OCI-LY3 (cell line): ENCODE measurements around the gene FAM171A2.
A peak's percentile ranks its signal among the peaks of the same experiment; 100 is the strongest.

ENCODE experiments used
- H2AFZ ChIP-seq: fragments of 200-600, 300-600 bp; shearing (Covaris generic); 2 replicates; pipeline ENCODE4 v1.6.0; 2014; ENCODE audit warnings: antibody characterized with exemption, low read depth, low read length
- H3K27ac ChIP-seq: fragments of 200-600, 300-600 bp; sonication (generic); 2 replicates; pipeline ENCODE4 v1.5.1; 2014; ENCODE audit warnings: mild to moderate bottlenecking, low read length, moderate library complexity, mixed read lengths
- H3K27me3 ChIP-seq: fragments of 200-600, 300-600 bp; sonication (generic); 2 replicates; pipeline ENCODE4 v1.6.1; 2014; ENCODE audit warnings: low read depth, low read length, mixed read lengths
- H3K36me3 ChIP-seq: fragments of 200-600, 300-600 bp; sonication (generic); replicated peaks from 2 replicates; pipeline ENCODE3; 2014; ENCODE audit warnings: low read depth, low read length, mixed read lengths
- H3K4me1 ChIP-seq: fragments of 300-600, 200-600 bp; sonication (generic); 2 replicates; pipeline ENCODE4 v1.6.1; 2014; ENCODE audit warnings: low read length, mixed read lengths
- H3K4me2 ChIP-seq: fragments of 200-600, 300-600 bp; sonication (generic); 2 replicates; pipeline ENCODE4 v1.6.1; 2014; ENCODE audit warnings: low read length, mixed read lengths
- H3K4me3 ChIP-seq: fragments of 300-600, 200-600 bp; sonication (generic); 2 replicates; pipeline ENCODE4 v1.5.1; 2014; ENCODE audit warnings: antibody characterized with exemption, mild to moderate bottlenecking, low read length, moderate library complexity
- H3K79me2 ChIP-seq: fragments of 300-600, 200-600 bp; shearing (Covaris generic); 2 replicates; pipeline ENCODE4 v1.6.1; 2014; ENCODE audit warnings: mild to moderate bottlenecking, low read length, mixed read lengths
- H3K9ac ChIP-seq: fragments of 300-600, 200-600 bp; shearing (Covaris generic); 2 replicates; pipeline ENCODE4 v1.6.0; 2014; ENCODE audit warnings: mild to moderate bottlenecking, low read length, moderate library complexity
- H3K9me3 ChIP-seq: fragments of 200-600, 300-600 bp; shearing (Covaris generic); 2 replicates; pipeline ENCODE4 v1.6.1; 2014; ENCODE audit warnings: low read length, mixed read lengths; ENCODE audit not compliant: insufficient read depth
- H4K20me1 ChIP-seq: fragments of 200-600, 300-600 bp; sonication (generic); 2 replicates; pipeline ENCODE4 v1.6.1; 2016; ENCODE audit warnings: low read length, mixed read lengths; ENCODE audit not compliant: insufficient read depth
- EZH2phosphoT487 ChIP-seq: fragments of 200-600 bp; shearing (Covaris generic); IDR thresholded peaks from 2 replicates; pipeline ENCODE4 v1.6.1; 2018; ENCODE audit warnings: antibody characterized with exemption, mixed run types, low read depth
- TF ChIP-seq, protein P1 (sequence below): fragments of 200-600, 300-600 bp; sonication (generic); IDR thresholded peaks from 2 replicates; pipeline ENCODE4 v1.5.1; 2014; ENCODE audit warnings: antibody characterized with exemption, low read length, low read depth

Gene FAM171A2

DNA sequence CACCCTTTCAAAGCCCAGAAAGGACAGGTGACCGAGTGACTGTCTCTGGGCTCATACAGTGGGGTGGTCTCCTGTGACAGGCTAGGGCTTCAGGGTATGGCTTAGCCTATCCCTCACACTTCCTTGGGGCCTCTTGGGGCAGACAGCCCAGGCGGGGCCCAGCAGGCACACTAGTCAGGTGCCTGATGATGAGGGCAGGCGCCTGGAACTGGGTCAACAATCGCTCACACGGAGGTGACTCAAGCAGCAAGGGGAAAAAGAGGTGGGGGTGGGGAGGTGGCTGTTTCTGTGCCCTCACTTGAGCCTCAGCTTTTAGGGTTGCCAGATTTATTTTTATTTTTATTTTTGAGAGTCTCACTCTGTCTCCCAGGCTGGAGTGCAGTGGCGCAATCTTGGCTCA lies 25.0 kb downstream of the FAM171A2 start:
- Histone ChIP-seq H3K4me2 (peak overlapping the region; percentile 54), H2AFZ (peak overlapping the region; percentile 52; the same call in 1 of the 2 replicates), H3K4me3 (no peak overlapping the region), H3K9me3 (no peaks in the 10 kb centered on the region), H3K36me3 (no peaks in the 10 kb centered on the region), H3K4me1 (peaks cover 32% of the 10 kb centered on the region), H3K9ac (peak overlapping the region; percentile 17; the same call in 1 of the 2 replicates), H3K27ac (0 out of 2 replicates have a peak overlapping the region, but pooled peaks have one; percentile 1), H4K20me1 (no peaks in the 10 kb centered on the region), H3K79me2 (no peaks in the 10 kb centered on the region), H3K27me3 (no peaks in the 10 kb centered on the region)
- TF ChIP-seq, protein P1, sequence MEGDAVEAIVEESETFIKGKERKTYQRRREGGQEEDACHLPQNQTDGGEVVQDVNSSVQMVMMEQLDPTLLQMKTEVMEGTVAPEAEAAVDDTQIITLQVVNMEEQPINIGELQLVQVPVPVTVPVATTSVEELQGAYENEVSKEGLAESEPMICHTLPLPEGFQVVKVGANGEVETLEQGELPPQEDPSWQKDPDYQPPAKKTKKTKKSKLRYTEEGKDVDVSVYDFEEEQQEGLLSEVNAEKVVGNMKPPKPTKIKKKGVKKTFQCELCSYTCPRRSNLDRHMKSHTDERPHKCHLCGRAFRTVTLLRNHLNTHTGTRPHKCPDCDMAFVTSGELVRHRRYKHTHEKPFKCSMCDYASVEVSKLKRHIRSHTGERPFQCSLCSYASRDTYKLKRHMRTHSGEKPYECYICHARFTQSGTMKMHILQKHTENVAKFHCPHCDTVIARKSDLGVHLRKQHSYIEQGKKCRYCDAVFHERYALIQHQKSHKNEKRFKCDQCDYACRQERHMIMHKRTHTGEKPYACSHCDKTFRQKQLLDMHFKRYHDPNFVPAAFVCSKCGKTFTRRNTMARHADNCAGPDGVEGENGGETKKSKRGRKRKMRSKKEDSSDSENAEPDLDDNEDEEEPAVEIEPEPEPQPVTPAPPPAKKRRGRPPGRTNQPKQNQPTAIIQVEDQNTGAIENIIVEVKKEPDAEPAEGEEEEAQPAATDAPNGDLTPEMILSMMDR = no peak
- TF ChIP-seq EZH2phosphoT487 = no peak

DNA sequence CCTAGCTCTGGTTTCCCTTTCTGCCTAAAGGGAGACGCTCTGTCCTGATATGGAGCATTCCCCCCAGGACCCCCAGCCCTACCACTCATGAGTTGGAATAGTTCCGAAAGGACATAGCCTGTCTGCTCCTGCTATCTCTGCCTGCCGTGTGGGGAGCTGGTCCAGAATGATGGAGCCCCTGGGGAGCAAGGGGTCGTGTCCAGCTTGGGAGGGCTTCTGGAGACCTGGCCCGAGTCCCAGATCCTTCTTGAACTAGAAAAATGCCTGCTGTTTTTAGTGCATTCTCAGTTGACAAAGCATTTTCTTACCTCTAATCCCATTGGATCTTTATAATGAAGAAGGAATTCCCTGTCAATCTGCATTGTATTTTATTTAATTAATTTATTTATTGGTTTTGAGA lies 27.7 kb downstream of the FAM171A2 start:
- no peak for TF ChIP-seq EZH2phosphoT487
- TF ChIP-seq, protein P1 = no peak
- Histone ChIP-seq H2AFZ (no peak overlapping the region), H3K36me3 (no peaks in the 10 kb centered on the region), H3K4me1 (peaks cover 39% of the 10 kb centered on the region), H3K27ac (no peak overlapping the region), H3K4me2 (peak overlapping the region; percentile 60; the same call in 1 of the 2 replicates), H4K20me1 (no peaks in the 10 kb centered on the region), H3K79me2 (no peaks in the 10 kb centered on the region), H3K9me3 (no peaks in the 10 kb centered on the region), H3K9ac (no peak overlapping the region), H3K4me3 (no peak overlapping the region), H3K27me3 (no peaks in the 10 kb centered on the region)

DNA sequence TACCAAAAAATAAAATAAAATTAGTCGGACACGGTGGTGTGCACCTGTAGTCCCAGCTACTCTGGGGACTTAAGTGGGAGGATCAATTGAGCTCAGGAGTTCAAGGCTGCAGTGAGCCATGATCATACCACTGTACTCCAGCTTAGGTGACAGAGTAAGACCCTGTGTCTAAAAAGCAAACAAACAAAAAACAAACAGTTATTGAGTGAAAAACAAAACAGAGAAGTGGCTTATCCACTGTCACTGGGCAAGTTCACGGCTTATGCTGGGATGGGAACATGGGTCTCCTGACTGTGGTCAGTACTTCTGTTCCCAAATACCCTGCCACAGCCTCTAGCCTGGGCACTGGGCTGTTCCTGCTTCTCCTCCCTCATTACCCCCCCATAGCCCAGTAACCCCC lies 28.1 kb downstream of the FAM171A2 start:
- Histone ChIP-seq H3K27me3 (no peaks in the 10 kb centered on the region), H3K9ac (peak overlapping the region; percentile 29; the same call in 1 of the 2 replicates), H3K9me3 (no peaks in the 10 kb centered on the region), H3K4me3 (peak overlapping the region; percentile 43), H3K36me3 (no peaks in the 10 kb centered on the region), H3K4me2 (peak overlapping the region; percentile 60), H3K4me1 (peaks cover 42% of the 10 kb centered on the region), H4K20me1 (no peaks in the 10 kb centered on the region), H2AFZ (0 out of 2 replicates have a peak overlapping the region, but pooled peaks have one; percentile 9), H3K79me2 (no peaks in the 10 kb centered on the region), H3K27ac (peak overlapping the region; percentile 66; the same call in 1 of the 2 replicates)
- TF ChIP-seq, protein P1 = no peak
- no peak for TF ChIP-seq EZH2phosphoT487

DNA sequence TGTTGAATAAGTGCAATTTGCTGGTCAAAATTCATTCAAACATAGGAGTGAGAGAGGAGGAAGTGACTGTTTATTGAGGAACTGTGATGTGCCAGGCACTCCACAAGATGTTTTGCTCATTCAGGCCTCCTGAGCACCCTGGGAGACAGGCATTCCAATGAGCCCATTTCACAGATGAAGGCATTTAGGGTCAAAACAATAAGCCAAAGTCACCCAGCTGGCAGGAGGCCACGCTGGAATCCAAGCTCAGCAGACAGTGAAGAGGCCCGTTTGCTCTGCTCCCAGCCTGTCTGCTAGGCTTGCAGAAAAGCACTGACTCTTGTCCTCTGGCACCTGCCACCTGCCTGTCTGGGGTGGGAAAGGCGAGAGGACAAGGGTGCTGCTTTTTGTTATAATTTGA lies 28.9 kb downstream of the FAM171A2 start:
- H3K4me2 ChIP-seq = peak overlapping the region; percentile 60
- peak overlapping the region; percentile 66 for H3K27ac ChIP-seq

More for the DNA sequence above, 28.9 kb downstream of the FAM171A2 start:
- Histone ChIP-seq H2AFZ (peak overlapping the region; percentile 61; the same call in 1 of the 2 replicates), H3K27me3 (no peaks in the 10 kb centered on the region), H3K79me2 (no peaks in the 10 kb centered on the region), H4K20me1 (no peaks in the 10 kb centered on the region), H3K9me3 (no peaks in the 10 kb centered on the region), H3K36me3 (no peaks in the 10 kb centered on the region), H3K4me3 (peak overlapping the region; percentile 43), H3K9ac (peak overlapping the region; percentile 35; the same call in 1 of the 2 replicates), H3K4me1 (peaks cover 42% of the 10 kb centered on the region)
- no peak for TF ChIP-seq EZH2phosphoT487
- TF ChIP-seq, protein P1 = no peak
